NCI-H524 (cell line): ENCODE results near the gene HEY2.
A peak's percentile ranks its signal among the peaks of the same experiment; 100 is the strongest.
"Not testable (repeated sequence)": the region's sequence is repeated elsewhere in the genome, so short reads cannot be mapped to it uniquely, and the experiment has no call there.

ENCODE experiments used
- DNase-seq, 2 experiments: peaks; one replicate each; lab custom pipeline; 2025; lab: John Stamatoyannopoulos, UW

HEY2 gene

DNA sequence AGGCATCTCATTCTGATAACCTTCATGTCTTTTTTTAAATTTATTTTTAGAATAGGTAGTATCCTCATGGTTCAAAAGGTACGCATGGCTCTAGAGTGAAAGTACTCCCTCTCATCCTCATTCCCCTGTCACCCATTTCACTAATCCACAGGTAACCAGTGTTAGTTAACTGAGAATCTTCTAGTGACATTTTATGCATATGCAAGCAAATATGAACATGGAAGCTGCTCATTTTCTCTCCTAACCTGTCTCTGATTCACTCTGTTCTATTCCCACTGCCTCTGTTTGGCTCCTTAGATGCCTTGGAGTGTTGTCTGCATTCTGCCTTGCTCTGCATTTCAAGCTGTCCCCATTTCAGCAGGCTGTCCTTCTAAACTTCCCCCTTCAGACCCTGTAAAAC is 45.9 kb downstream of the HEY2 start:
- DNase-seq = no peak

GRCh38 chr6:125797120-125797885 is 47.9 kb downstream of the HEY2 start:
- DNase-seq = no peak

DNA sequence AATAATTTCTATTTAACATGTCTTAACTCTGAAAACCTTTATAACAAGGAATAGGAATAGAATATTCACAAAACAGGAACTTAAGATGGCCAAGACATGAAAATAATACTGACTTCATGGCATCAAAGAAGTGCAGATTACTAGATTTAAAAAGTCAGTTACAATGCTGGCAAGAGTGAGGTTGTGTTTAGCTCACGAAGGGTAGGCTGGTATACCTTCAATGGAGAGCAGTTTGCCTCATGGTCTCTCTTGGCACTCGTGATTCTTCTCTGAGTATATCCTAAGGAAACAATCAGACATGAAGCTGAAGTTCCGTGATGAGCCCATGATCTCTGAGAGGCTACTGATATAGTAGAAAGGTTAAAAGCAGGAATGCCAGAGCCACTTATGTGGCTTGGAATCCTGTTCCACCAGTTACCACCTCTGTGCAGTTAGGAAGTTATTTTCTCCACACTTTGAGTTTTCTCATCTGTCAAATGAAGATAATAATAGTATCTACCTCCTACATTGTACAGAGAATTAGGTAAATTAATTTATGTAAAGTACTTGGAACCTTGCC is 48.5 kb downstream of the HEY2 start:
- no peak for DNase-seq

- no peak for DNase-seq
These were observed 49.5 kb downstream of the HEY2 start for GRCh38 chr6:125798734-125799508.

DNA sequence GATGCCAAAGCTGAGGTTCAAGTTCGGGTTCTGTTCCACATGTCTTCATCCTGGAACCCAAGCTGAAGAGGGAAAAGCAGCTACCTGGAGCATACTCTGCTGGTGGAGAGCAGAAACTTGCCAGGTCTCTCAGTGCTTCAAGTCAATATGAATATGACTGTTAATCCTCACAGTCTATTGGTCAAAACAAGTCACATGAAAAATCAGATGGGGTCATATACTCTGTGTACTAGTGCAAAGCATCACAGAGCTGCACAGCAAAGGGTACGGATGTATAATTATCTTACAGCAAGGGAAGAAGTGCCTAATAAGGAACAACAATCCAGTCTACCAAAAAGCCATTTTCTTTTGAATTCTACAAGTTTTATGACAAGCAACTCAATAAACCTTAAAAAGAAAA is 53.0 kb downstream of the HEY2 start:
- no peak for DNase-seq

DNA sequence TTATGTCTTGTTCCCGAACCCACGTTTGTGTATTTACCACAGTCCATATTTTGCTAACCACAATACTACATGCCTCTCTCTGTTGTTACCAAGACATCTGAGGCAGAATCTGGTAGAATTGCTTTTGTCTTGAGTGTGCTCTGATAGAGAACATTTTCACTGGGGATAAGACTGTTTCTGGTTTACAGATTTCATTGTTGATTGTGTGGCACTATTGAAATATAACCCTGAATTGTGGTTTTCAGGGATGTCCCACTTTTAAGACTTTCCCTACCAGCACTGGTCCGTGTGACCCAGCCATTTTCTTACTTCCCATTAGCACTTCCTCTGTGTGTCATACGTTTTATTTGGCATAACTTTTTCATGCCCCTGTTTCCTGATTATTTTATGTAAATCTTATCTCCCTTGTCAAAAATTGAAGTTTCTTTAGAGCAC is 53.5 kb downstream of the HEY2 start:
- DNase-seq = no peak

GRCh38 chr6:125804264-125804663 is 54.8 kb downstream of the HEY2 start:
- DNase-seq = no peak

GRCh38 chr6:125804866-125805425 is 55.5 kb downstream of the HEY2 start:
- not testable (repeated sequence) for DNase-seq

DNA sequence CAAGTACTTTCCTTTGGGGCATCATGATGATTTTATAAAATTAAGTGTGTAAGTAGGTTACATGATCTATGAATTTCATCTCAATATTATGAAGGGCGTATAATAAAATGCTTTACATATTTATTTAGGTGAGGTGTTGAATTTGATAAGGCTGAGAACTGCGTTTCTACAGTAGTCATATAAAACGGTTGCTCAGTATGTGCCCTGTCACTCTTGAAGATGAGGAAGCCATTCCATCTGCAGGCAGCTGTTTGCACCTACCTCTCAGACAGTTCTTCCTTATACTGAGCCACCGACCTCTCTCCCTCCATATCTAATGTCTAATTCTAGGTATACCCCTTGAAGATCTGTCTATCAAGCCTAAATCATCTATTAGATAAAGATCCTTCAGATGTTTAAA is 57.4 kb downstream of the HEY2 start:
- DNase-seq = no peak

DNA sequence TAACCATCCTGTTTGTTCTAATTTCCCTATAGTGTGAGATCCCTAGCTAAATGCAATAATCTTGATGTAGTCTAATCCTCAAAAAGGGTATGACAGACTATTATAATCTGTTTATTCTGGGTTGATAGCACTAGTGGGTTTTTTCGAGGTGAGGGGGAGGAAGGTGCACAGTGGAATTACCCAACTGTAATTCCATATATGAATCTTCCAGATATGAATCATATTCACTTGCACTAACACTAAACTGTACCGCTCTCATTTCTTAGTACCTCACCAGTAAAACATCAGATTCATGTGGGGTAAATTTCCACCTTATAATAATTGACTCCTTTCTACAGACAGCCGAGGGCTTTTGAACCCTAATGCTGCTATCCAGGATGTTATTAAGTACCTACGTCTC is 57.9 kb downstream of the HEY2 start:
- DNase-seq = no peak

DNA sequence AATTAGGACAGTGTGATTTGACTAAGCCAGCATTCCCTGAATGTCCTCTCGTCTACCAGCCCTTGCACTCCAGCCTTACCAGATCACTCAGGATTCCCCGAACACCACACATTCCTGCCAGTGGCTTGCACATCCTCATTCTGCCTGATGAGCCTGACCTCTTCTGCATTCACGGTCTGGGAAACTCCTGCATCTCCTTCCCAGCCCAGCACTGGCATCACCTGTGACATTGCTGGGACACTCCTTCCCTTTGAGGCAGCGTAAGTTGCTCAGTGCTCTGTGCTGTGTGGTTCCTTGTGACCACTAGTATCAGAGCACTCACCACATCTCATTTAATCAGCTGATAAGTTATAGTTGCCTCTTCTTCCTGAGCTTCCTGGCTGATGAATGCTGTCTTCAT is 58.6 kb downstream of the HEY2 start:
- no peak for DNase-seq

GRCh38 chr6:125808591-125808990 is 59.2 kb downstream of the HEY2 start:
- no peak for DNase-seq

DNA sequence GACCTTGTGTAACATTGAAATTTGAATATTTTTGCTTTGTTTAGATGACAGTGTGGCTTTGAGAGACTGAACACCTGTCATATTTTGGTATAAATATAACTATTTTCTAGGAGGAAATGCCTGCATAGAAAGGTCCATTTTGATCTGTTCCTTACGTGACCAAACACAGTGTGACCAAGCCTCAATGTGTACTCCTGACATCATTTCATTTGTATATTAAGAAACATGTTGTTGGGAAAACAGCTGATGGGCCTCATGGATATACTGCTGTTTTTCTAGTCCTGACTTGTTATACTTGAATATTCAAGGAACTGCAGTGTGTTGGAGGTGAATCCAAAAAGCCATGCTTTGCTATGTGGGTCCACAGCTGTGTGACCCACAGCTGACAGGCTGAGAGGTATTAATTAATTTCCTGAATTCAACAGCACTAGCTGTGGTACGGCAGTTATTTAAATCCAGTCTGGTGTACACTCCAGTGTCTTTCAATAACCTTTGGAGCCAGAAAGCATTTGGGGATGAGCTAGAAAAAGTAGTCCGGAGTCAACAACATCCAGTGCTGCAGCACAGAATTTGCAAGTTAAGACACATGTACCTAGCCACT is 60.2 kb downstream of the HEY2 start:
- no peak for DNase-seq

DNA sequence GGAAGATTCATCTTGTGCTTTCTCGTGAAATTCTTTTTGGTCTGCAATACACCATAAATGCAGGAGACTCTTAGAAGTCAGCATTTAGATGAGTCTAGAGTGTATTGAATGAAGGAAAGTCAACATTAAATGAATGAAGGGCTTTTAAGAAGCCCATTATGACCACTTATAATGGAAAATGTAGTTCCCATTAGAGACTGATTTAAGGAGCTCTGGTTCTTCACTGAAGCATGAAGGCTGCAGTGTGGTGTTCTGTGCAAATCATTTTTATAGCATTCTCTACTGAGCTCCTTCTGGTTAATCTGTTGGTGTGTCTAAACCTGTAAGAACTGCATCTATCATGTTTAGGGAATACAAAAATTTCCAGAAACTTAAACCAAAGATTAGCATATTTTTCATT is 61.0 kb downstream of the HEY2 start:
- peak; percentile 14 to 61 for DNase-seq
